Measurements from ENCODE around the gene KCNIP1.
"Not testable (repeated sequence)": the region's sequence is repeated elsewhere in the genome, so short reads cannot be mapped to it uniquely, and the experiment has no call there.

Gene KCNIP1

DNA sequence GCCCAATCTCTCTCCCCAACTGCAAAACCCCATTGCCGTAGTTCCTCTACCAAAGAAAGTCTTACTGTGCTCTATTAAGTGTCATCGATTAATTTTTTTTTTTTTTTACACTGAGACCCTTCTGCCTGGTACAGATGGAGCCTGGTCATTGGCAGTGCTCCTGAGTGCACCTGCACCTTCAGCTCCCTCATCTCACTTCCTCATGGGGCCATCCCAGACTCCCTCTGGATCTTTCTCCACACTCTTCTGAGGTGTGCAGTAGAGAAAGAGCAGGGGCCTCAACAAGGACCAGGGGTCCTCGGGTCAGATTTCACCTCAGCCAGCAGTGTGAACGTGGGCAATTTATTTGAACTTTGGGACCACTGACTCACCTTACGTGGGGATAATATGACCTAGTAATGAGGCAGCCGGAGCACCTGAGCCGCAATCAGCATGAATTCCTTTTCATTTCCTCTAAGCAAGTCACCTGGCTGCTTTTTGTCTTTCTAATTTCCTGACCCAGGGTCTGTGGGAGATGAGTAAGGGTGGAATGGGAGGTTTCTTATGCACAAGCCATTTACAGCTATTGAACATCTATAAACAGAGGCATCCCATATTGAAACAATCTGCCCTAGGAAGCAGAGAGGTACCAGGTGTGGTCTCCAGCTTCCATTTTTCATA is 257.4 kb downstream of the KCNIP1 start:
- no peak for DNase-seq (ENCODE audit: low read depth in 2 of 2)
- no peak overlapping the region for H3K4me3 ChIP-seq (replicated peaks in 1 of 2; ENCODE audit: low read depth in 2 of 2, low read length in 2 of 2)
- TF ChIP-seq, protein P1, sequence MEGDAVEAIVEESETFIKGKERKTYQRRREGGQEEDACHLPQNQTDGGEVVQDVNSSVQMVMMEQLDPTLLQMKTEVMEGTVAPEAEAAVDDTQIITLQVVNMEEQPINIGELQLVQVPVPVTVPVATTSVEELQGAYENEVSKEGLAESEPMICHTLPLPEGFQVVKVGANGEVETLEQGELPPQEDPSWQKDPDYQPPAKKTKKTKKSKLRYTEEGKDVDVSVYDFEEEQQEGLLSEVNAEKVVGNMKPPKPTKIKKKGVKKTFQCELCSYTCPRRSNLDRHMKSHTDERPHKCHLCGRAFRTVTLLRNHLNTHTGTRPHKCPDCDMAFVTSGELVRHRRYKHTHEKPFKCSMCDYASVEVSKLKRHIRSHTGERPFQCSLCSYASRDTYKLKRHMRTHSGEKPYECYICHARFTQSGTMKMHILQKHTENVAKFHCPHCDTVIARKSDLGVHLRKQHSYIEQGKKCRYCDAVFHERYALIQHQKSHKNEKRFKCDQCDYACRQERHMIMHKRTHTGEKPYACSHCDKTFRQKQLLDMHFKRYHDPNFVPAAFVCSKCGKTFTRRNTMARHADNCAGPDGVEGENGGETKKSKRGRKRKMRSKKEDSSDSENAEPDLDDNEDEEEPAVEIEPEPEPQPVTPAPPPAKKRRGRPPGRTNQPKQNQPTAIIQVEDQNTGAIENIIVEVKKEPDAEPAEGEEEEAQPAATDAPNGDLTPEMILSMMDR (IDR thresholded peaks at IDR 0.05; ENCODE audit: low read depth, low read length) = no peak

DNA sequence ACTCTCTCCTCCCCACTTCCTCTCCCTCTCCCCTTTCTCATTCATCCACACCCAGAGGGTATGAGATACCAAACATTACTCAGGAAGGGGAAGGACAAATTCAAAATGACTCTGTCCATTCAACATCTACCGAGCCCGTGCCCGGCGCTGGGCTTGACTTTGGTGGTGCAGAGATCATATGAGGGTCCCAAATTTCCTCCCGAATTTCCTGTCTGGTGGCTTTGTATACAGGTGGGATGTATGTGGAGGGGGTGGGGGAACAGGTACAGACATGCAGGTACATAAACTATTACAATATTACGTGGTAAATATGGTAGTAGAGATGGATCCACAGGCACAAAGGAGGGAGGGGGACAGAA is 257.9 kb downstream of the KCNIP1 start:
- TF ChIP-seq, protein P1 (IDR thresholded peaks at IDR 0.05; ENCODE audit: low read depth, low read length) = no peak
- H3K4me3 ChIP-seq (replicated peaks in 1 of 2; ENCODE audit: low read depth in 2 of 2, low read length in 2 of 2) = no peak overlapping the region
- DNase-seq (ENCODE audit: low read depth in 2 of 2) = no peak

DNA sequence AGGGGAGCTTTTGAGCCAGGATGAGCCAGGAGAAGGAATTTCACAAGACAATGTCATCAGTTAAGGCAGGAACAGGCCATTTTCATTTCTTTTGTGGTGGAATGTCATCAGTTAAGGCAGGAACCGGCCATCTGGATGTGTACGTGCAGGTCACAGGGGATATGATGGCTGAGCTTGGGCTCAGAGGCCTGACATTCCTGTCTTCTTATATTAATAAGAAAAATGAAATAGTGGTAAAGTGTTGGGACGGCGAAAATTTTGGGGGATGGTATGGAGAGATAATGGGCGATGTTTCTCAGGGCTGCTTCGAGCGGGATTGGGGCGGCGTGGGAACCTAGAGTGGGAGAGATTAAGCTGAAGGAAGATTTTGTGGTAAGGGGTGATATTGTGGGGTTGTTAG is 258.5 kb downstream of the KCNIP1 start:
- H3K4me3 ChIP-seq (replicated peaks in 1 of 2; ENCODE audit: low read depth in 2 of 2, low read length in 2 of 2); DNase-seq (ENCODE audit: low read depth in 2 of 2): not testable (repeated sequence)

DNA sequence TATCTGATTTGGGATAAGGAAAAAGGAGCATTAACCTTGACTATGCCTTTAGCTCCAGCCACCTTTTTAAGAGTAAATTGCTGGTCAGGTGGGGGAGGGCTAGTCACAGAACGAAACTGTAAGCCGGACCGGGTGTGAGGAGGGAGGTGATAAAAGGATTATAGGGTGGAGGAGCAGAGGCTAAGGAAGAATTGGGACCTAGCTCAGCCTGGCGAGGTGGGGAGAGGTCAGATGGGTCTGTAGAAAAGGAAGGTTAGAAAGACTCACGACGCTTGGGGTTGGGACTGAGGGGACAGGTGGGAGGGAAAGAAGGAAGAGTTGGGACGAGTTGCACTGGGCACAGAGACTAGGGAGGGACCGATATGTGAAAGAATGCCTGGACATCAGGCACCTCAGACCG is 262.0 kb downstream of the KCNIP1 start:
- not testable (repeated sequence) for H3K4me3 ChIP-seq (replicated peaks in 1 of 2; ENCODE audit: low read depth in 2 of 2, low read length in 2 of 2); DNase-seq (ENCODE audit: low read depth in 2 of 2)

DNA sequence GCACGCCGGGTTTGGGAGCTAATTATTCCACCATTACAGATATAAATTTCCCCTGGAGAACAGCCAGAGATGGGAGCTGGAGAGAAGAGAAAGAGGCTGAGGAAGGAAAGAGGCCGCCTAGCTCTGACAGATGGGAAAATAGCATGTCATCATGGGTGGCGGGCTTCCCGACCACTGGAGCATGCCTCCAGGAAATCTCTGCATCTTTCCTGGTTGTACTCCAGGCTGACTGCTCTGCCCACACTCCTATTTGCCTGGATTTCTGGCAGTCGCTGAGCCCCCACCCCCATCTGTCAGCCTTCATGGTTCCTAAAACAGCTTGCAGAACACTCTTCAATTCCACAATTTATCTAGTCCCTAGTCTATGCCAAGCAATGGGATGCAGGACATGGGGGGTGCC is 265.4 kb downstream of the KCNIP1 start:
- no peak overlapping the region for H3K4me3 ChIP-seq (replicated peaks in 1 of 2; ENCODE audit: low read depth in 2 of 2, low read length in 2 of 2)
- TF ChIP-seq, protein P1 (IDR thresholded peaks at IDR 0.05; ENCODE audit: low read depth, low read length) = no peak
- DNase-seq (ENCODE audit: low read depth in 2 of 2) = no peak

DNA sequence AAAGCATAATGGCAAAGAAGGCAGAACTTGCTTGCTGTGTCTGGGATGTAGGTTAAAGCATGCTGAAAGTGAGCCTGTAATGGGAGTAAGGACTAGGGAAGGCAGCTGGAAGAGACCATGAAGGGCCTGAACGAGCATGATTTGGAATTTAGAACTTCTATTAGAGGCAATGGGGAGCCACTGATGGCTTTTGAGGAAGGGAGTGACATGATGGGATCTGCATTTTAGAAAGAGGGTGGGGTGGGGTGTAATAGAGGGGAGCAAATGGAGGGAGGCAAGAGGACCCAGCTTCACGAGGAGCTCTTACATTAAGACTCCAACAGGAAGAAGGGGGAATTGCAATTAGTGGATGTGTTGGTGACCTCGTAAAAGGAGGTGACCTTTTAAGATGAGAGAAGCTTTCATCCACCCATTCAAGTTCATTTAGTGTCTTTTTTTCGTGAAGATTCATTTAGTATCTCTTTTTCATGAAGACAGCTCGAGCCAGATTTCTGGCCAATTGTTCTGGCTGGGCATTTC is 266.1 kb downstream of the KCNIP1 start:
- TF ChIP-seq, protein P1 (IDR thresholded peaks at IDR 0.05; ENCODE audit: low read depth, low read length) = no peak

DNA sequence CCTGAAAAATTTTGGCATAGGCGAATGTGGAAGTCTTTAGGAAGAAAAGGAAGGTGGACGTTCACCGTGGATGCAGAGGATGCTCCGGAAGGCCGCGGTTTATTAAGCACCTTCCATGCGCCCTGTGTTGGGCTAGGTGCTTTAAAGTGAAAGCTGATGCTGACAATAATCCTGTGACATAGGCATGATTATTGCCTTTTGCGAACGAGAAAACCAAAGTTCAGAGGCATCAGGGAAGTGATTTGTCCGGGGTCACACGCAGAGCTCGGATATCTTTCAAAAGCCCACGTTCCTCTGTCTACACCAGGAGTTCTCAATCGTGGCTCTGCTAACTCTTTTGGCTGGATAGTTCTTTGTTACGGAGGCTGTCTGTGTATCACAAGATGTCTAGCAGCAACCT is 267.7 kb downstream of the KCNIP1 start:
- DNase-seq (ENCODE audit: low read depth in 2 of 2) = no peak
- no peak overlapping the region for H3K4me3 ChIP-seq (replicated peaks in 1 of 2; ENCODE audit: low read depth in 2 of 2, low read length in 2 of 2)
- TF ChIP-seq, protein P1 (IDR thresholded peaks at IDR 0.05; ENCODE audit: low read depth, low read length) = no peak

More for the DNA sequence above, 266.1 kb downstream of the KCNIP1 start:
- no peak overlapping the region for H3K4me3 ChIP-seq (replicated peaks in 1 of 2; ENCODE audit: low read depth in 2 of 2, low read length in 2 of 2)
- DNase-seq (ENCODE audit: low read depth in 2 of 2) = no peak
